Tibial nerve (tissue), 4 donors: Measurements from ENCODE around the gene CALHM2.

Experiments used
- CTCF ChIP-seq, 5 experiments: fragments of 200-600 bp in 3 of 5; fragments of 450-650 bp in 2 of 5; sonication (generic) in 3 of 5; IDR thresholded peaks; one replicate each; pipeline ENCODE4 v1.5.1; 2016 to 2019; ENCODE audit warnings: antibody characterized with exemption in 5 of 5, mild to moderate bottlenecking in 3 of 5, moderate library complexity in 2 of 5
- EP300 ChIP-seq, 2 donors: sonication (generic); formaldehyde crosslinking; IDR thresholded peaks; one replicate each; pipeline ENCODE4 v1.6.1; 2017; ENCODE audit warnings: antibody characterized with exemption in 2 of 2, mild to moderate bottlenecking in 1 of 2
- POLR2A ChIP-seq, 2 donors: fragments of 450-650 bp; IDR thresholded peaks; one replicate each; pipeline ENCODE4 v1.6.1; 2017; ENCODE audit warnings: antibody characterized with exemption in 2 of 2, mild to moderate bottlenecking in 2 of 2, moderate library complexity in 2 of 2

- TF ChIP-seq CTCF (IDR thresholded peaks at IDR 0.05) (no peak), EP300 (IDR thresholded peaks at IDR 0.05) (no peak), POLR2A (IDR thresholded peaks at IDR 0.05) (no peak)
Measured at GRCh38 chr10:103472005-103472404, 19.8 kb upstream of the CALHM2 start.
